Measurements from ENCODE around the gene OCA2.

- TF ChIP-seq CTCF (conservative IDR thresholded peaks at IDR 0.05; ENCODE audit: low read length) (no peak), EZH2phosphoT487 (IDR thresholded peaks at IDR 0.05; ENCODE audit: borderline replicate concordance, low read depth, low read length) (no peak)
Measured at GRCh38 chr15:27850981-27851857, 247.9 kb downstream of the OCA2 start.
